Suprapubic skin (tissue), 4 donors: ENCODE measurements around the gene NTRK1. TPM values are rescaled to one million over a fixed set of nuclear protein-coding genes. Genes with fewer than 3 reads are reported as not detected.
A peak's percentile ranks its signal among the peaks of the same experiment; 100 is the strongest.

ENCODE experiments used
- DNase-seq, 2 donors: peaks; one replicate each; pipeline ENCODE4 v3.0.0-alpha.2; 2019; ENCODE audit warnings: low spot score in 2 of 2
- H3K27ac ChIP-seq: fragments of 200-600 bp; sonication (generic); one replicate; pipeline ENCODE4 v1.5.1; 2019
- H3K27me3 ChIP-seq: fragments of 200-600 bp; sonication (generic); one replicate; pipeline ENCODE4 v1.5.1; 2019
- H3K36me3 ChIP-seq: fragments of 200-600 bp; sonication (generic); one replicate; pipeline ENCODE4 v1.5.1; 2019
- H3K4me1 ChIP-seq: fragments of 200-600 bp; sonication (generic); one replicate; pipeline ENCODE4 v1.5.1; 2019
- H3K4me3 ChIP-seq: fragments of 200-600 bp; sonication (generic); one replicate; pipeline ENCODE4 v1.5.1; 2019; ENCODE audit warnings: mild to moderate bottlenecking
- H3K9me3 ChIP-seq: fragments of 200-600 bp; sonication (generic); one replicate; pipeline ENCODE4 v1.5.1; 2019
- CTCF ChIP-seq, 2 donors: fragments of 200-600 bp in 1 of 2; fragments of 450-650 bp in 1 of 2; sonication (generic) in 1 of 2; IDR thresholded peaks; one replicate each; pipeline ENCODE4 v1.5.1; 2016 to 2019; ENCODE audit warnings: antibody characterized with exemption in 2 of 2, mild to moderate bottlenecking in 1 of 2, moderate library complexity in 1 of 2
- EP300 ChIP-seq: sonication (generic); formaldehyde crosslinking; IDR thresholded peaks from one replicate; pipeline ENCODE4 v1.6.1; 2017; ENCODE audit warnings: antibody characterized with exemption
- POLR2A ChIP-seq, 2 donors: fragments of 450-650 bp; IDR thresholded peaks; one replicate each; pipeline ENCODE4 v1.6.1; 2017; ENCODE audit warnings: antibody characterized with exemption in 2 of 2, mild to moderate bottlenecking in 2 of 2, moderate library complexity in 2 of 2
- POLR2AphosphoS5 ChIP-seq, 3 donors: sonication (generic); formaldehyde crosslinking; IDR thresholded peaks; one replicate each; pipeline ENCODE4 v1.6.1; 2017; ENCODE audit warnings: antibody characterized with exemption in 3 of 3
- WGBS: methylation state at CpG from one replicate; pipeline ENCODE4 v1.1.5; 2018; 5-methylcytosine and 5-hydroxymethylcytosine counted together
- total RNA-seq, 4 donors: library from RNA; depleted of rRNA; stranded (reverse); fragments of >200 nt; gene quantifications; one replicate each; pipeline ENCODE4 v1.1.0, GENCODE V29; 2016

NTRK1 gene
- total RNA-seq, 4 donors from 2014 or later, result 0.32 TPM; not detected in 3

DNA sequence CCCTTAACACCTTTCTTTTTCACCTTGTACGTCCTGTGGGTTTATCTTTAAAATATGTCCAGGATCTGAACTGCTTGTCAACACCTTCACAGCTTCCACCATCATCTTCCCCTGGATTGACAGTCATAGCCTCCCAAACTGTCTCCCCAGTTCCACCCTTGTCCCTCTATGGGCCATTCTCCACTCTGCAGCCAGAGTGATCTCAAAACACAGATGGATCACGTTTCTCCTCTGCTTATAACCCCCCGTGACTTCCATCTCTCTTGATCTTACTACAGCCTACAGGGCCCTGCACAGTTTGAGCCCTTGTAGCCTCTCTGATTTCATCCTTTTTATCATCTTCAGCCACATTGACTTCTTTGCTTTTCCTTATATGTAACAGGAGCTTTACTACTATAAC, 6.0 kb upstream of the NTRK1 start:
- H3K4me1 ChIP-seq, result peaks cover 16% of the 10 kb centered on the region
- no peaks in the 10 kb centered on the region for H3K9me3 ChIP-seq
- no peak overlapping the region for H3K4me3 ChIP-seq
- TF ChIP-seq CTCF (IDR thresholded peaks at IDR 0.05) (no peak), POLR2AphosphoS5 (IDR thresholded peaks at IDR 0.05) (no peak), EP300 (no peak), POLR2A (IDR thresholded peaks at IDR 0.05) (no peak)
- H3K36me3 ChIP-seq, result no peaks in the 10 kb centered on the region
- peaks cover 49% of the 10 kb centered on the region for H3K27me3 ChIP-seq
- WGBS, result 47% methylated on average over 3 of the region's 3 CpGs
- DNase-seq, result no peak
- H3K27ac ChIP-seq, result no peak overlapping the region

- no peak for DNase-seq
- 77% methylated on average over 3 of the region's 3 CpGs for WGBS
- H3K27ac ChIP-seq, result no peak overlapping the region
- H3K9me3 ChIP-seq, result no peaks in the 10 kb centered on the region
- H3K4me1 ChIP-seq, result peaks cover 33% of the 10 kb centered on the region
- H3K4me3 ChIP-seq, result no peak overlapping the region
- peaks cover 62% of the 10 kb centered on the region for H3K27me3 ChIP-seq
- TF ChIP-seq EP300 (no peak), POLR2A (IDR thresholded peaks at IDR 0.05) (no peak), CTCF (IDR thresholded peaks at IDR 0.05) (no peak), POLR2AphosphoS5 (IDR thresholded peaks at IDR 0.05) (no peak)
- H3K36me3 ChIP-seq, result no peaks in the 10 kb centered on the region
Observed at GRCh38 chr1:156856282-156856785, 4.3 kb upstream of the NTRK1 start.

DNA sequence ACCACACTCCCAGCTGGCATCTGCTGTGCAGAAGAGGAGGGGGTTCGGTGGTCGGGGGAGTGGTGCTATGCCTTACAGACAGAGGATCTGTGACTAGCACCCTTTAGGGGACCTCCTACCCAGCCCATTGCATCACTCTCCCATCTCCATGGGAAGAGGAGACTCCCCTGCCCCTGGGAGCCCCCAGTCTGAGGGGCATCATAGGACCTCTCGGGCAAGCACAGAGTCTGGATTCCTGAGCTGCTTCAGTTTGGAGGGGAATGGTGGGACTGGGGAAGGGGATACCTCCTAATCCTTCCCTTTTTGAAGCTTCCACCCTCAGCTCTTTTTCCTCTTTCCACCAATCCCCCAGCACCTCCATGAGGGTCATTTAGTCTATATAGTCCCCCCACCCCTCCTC, 3.1 kb upstream of the NTRK1 start:
- DNase-seq, result no peak
- Histone ChIP-seq H3K9me3 (no peaks in the 10 kb centered on the region), H3K27me3 (peaks cover 67% of the 10 kb centered on the region), H3K36me3 (no peaks in the 10 kb centered on the region), H3K4me1 (peaks cover 27% of the 10 kb centered on the region), H3K4me3 (no peak overlapping the region), H3K27ac (no peak overlapping the region)
- TF ChIP-seq POLR2A (IDR thresholded peaks at IDR 0.05) (no peak), POLR2AphosphoS5 (IDR thresholded peaks at IDR 0.05) (no peak), EP300 (no peak), CTCF (IDR thresholded peaks at IDR 0.05) (no peak)
- WGBS, result 74% methylated on average over 3 of the region's 3 CpGs

DNA sequence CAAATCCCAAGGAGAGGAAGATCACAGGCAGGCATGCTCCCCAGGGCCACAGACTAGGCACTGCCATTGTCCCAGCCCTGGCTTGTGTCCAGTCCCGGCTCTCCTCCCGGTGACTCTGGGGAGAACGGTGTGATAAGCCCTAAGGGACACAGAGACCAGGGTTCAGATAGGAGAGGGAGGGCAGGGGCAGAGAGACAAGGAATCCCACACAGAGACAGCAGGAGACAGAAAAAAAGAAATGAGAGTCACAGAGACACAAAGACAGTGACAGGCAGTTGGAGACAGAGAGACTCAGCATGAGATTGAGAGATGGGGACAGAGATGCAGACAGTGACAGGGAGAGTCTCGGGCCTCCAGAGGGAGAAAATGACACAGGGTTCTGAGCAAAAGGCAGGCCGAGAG, 2.1 kb upstream of the NTRK1 start:
- WGBS, result 26% methylated on average over 5 of the region's 5 CpGs
- peaks cover 69% of the 10 kb centered on the region for H3K27me3 ChIP-seq
- peaks cover 27% of the 10 kb centered on the region for H3K4me1 ChIP-seq
- TF ChIP-seq POLR2A (IDR thresholded peaks at IDR 0.05) (no peak), CTCF (IDR thresholded peaks at IDR 0.05) (no peak), EP300 (no peak), POLR2AphosphoS5 (IDR thresholded peaks at IDR 0.05) (no peak)
- peak overlapping the region; percentile 31 for H3K4me3 ChIP-seq
- no peaks in the 10 kb centered on the region for H3K36me3 ChIP-seq
- no peak for DNase-seq
- H3K27ac ChIP-seq, result no peak overlapping the region
- H3K9me3 ChIP-seq, result no peaks in the 10 kb centered on the region

DNA sequence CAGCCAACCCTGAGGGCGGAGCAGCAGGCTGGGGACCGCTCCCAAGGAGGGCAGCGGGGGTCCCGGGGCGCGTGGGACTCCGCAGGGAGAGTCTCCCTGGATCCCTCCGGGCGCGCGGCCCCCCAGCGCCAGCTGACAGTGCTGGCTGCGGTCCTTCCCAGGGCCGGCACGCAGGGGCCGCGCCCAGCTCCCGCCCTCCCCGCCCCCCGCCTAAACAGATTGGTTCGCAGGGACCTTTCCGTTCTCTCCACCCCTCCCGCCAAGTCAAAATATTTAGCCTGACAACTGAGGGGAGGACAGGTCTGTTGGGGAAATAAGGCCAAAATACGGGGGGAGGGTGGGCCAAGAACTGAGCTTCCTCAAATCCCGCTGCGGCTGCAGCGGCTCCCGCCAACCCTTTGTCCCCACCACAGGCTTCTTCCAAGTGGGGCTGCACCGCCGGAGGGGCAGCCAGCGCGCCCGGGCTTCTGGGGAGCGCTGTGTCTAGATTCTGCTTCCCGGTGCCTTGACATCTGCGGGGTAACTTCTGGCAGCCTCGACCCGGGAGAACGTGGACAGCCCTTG, 1.6 kb upstream of the NTRK1 start, which contains the start of gene INSRR:
TSS of gene INSRR (minus strand) at position 159 of the 564 bp plus-strand sequence. CDS start 496 bp downstream, outside the sequence.
- H3K27ac ChIP-seq, result no peak within 1 kb of the TSS
- 15% methylated on average over 7 of the region's 39 CpGs for WGBS
- no peaks in the 10 kb centered on the region for H3K36me3 ChIP-seq
- peak within 1 kb of the TSS; percentile 31 for H3K4me3 ChIP-seq
- peaks cover 27% of the 10 kb centered on the region for H3K4me1 ChIP-seq
- H3K27me3 ChIP-seq, result peaks cover 70% of the 10 kb centered on the region
- H3K9me3 ChIP-seq, result no peaks in the 10 kb centered on the region
- TF ChIP-seq CTCF (IDR thresholded peaks at IDR 0.05), result no peak
- TF ChIP-seq EP300, result no peak
- TF ChIP-seq POLR2AphosphoS5 (IDR thresholded peaks at IDR 0.05), result no peak
- TF ChIP-seq POLR2A (IDR thresholded peaks at IDR 0.05), result no peak
- no peak for DNase-seq
